Prostate gland (tissue), 2 donors: ENCODE results near the gene ATG4D.

ENCODE experiments used
- CTCF ChIP-seq, 4 experiments: fragments of 200-600 bp in 2 of 4; fragments of 450-650 bp in 2 of 4; sonication (generic) in 2 of 4; IDR thresholded peaks; 1 replicate in 3 of 4; 2 replicates in 1 of 4; pipeline ENCODE4 v1.5.1; 2016 to 2019; ENCODE audit warnings: antibody characterized with exemption in 4 of 4, mild to moderate bottlenecking in 2 of 4, moderate library complexity in 2 of 4
- POLR2A ChIP-seq: fragments of 450-650 bp; IDR thresholded peaks from one replicate; pipeline ENCODE4 v1.6.1; 2016; ENCODE audit warnings: antibody characterized with exemption, mild to moderate bottlenecking
- POLR2AphosphoS5 ChIP-seq: sonication (generic); formaldehyde crosslinking; IDR thresholded peaks from one replicate; pipeline ENCODE4 v1.6.1; 2017; ENCODE audit warnings: antibody characterized with exemption

DNA sequence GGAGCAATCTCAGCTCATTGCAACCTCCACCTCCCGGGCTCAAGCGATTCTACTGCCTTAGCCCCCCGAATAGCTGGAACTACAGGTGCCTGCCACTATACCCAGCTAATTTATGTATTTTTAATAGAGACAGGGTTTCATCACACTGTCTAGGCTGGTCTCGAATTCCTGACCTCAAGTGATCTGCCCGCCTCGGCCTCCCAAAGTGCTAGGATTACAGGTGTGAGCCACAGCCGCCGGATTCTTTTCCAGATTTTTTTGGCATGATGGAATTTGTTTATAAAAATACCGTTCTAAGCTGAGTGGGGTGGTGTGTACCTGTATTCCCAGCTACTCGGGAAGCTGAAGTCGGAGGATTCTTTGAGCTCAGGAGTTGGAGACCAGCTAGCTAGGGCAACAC, 6.0 kb upstream of the ATG4D start:
- TF ChIP-seq POLR2AphosphoS5 = no peak
- TF ChIP-seq CTCF (IDR thresholded peaks at IDR 0.05) = no peak
- no peak for TF ChIP-seq POLR2A
